GM12878 (cell line): ENCODE measurements around the gene STXBP2. TPM values are rescaled to one million over a fixed set of nuclear protein-coding genes. Genes with fewer than 3 reads are reported as not detected.

ENCODE experiments used
- ATAC-seq: fragments of 200-7000 bp; cut with Tn5 transposase; 3 replicates; pipeline ENCODE4 v1.9.1; 2020; ENCODE audit warnings: mild to moderate bottlenecking, moderate library complexity
- Bru-seq: library from RNA; stranded (reverse); fragments of 400-500 nt; gene quantifications from one replicate; lab custom pipeline; 2021; lab: Mats Ljungman, UMichigan
- BruChase-seq, 2 experiments: library from RNA; stranded (reverse); fragments of 400-500 nt; gene quantifications; one replicate each; lab custom pipeline; 2021; lab: Mats Ljungman, UMichigan
- BruUV-seq: library from RNA; stranded (reverse); fragments of 400-500 nt; replicated peaks from 2 replicates; lab custom pipeline; 2021; lab: Mats Ljungman, UMichigan
- CTCF ChIA-PET: fragments of 300-600 bp; sonication (Branson Sonifier 250); formaldehyde crosslinking; extraction: SDS; loops from one replicate; lab custom pipeline; 2021; ENCODE audit warnings: inconsistent platforms; lab: Yijun Ruan, JAX
- POLR2A ChIA-PET: fragments of 350-600 bp; formaldehyde crosslinking; extraction: SDS; loops from one replicate; lab custom pipeline; 2021; ENCODE audit warnings: inconsistent platforms; lab: Charles Lee
- RAD21 ChIA-PET: fragments of 300-600 bp; sonication (Branson Sonifier 250); formaldehyde crosslinking; loops from one replicate; lab custom pipeline; 2023; ENCODE audit warnings: antibody characterized with exemption; ENCODE audit not compliant: unreplicated experiment; lab: Charles Lee
- SMC1A ChIA-PET: fragments of 300-600 bp; sonication (Branson Sonifier 250); formaldehyde crosslinking; loops from one replicate; lab custom pipeline; 2023; ENCODE audit not compliant: unreplicated experiment, uncharacterized antibody; lab: Charles Lee
- DNase-seq: peaks from one replicate; pipeline ENCODE4 v3.0.0-alpha.2; 2011; ENCODE audit warnings: low read depth, low spot score
- FAIRE-seq: peaks from 3 replicates; lab custom pipeline; 2011; peaks lifted over from hg19 to GRCh38; lab: Jason Lieb, UNC
- H2AFZ ChIP-seq: 2 replicates; pipeline ENCODE4 v1.6.0; 2011; ENCODE audit warnings: low read depth, low read length, control low read depth; ENCODE audit not compliant: control insufficient read depth
- H3K27ac ChIP-seq: 2 replicates; pipeline ENCODE4 v1.5.1; 2011; ENCODE audit warnings: control low read depth; ENCODE audit not compliant: control insufficient read depth, insufficient read depth
- H3K27me3 ChIP-seq, 2 experiments: replicated peaks in 1 of 2; 2 replicates each; pipeline versions ENCODE4 v1.6.0 to v1.6.1; 2011; ENCODE audit warnings: low read length in 1 of 2; ENCODE audit not compliant: control insufficient read depth in 2 of 2, insufficient read depth in 2 of 2
- H3K36me3 ChIP-seq, 2 experiments: 2 replicates each; pipeline ENCODE4 v1.5.1; 2011; ENCODE audit warnings: low read length in 1 of 2; ENCODE audit not compliant: control insufficient read depth in 2 of 2, insufficient read depth in 2 of 2
- H3K4me1 ChIP-seq: 2 replicates; pipeline ENCODE4 v1.6.1; 2011; ENCODE audit warnings: mild to moderate bottlenecking, low read length, moderate library complexity, mixed read lengths; ENCODE audit not compliant: control insufficient read depth, insufficient read depth
- H3K4me2 ChIP-seq: 2 replicates; pipeline ENCODE4 v1.6.0; 2011; ENCODE audit warnings: control low read depth; ENCODE audit not compliant: control insufficient read depth, insufficient read depth
- H3K4me3 ChIP-seq: fragments of 200-600 bp; sonication (generic); 2 replicates; pipeline ENCODE4 v1.5.1; 2016
- H3K79me2 ChIP-seq: 2 replicates; pipeline ENCODE4 v1.6.0; 2011; ENCODE audit warnings: low read length; ENCODE audit not compliant: control insufficient read depth, insufficient read depth
- H3K9ac ChIP-seq: 2 replicates; pipeline ENCODE4 v1.8.0; 2011; ENCODE audit warnings: low read length, control low read depth, mixed read lengths; ENCODE audit not compliant: control insufficient read depth, insufficient read depth
- H3K9me3 ChIP-seq: replicated peaks from 3 replicates; pipeline ENCODE4 v1.5.1; 2011; ENCODE audit warnings: mild to moderate bottlenecking, low read length; ENCODE audit not compliant: control insufficient read depth, insufficient read depth
- H4K20me1 ChIP-seq: 2 replicates; pipeline ENCODE4 v1.6.0; 2011; ENCODE audit not compliant: control insufficient read depth, insufficient read depth
- CREM ChIP-seq: IDR thresholded peaks from 2 replicates; pipeline ENCODE4 v1.6.1; 2014; ENCODE audit warnings: antibody characterized with exemption, low read depth
- EGR1 ChIP-seq, 2 experiments: IDR thresholded peaks; 1 replicate in 1 of 2; 2 replicates in 1 of 2; pipeline ENCODE4 v1.6.1; 2011 to 2012; ENCODE audit warnings: low read depth in 2 of 2, low read length in 2 of 2, borderline replicate concordance in 1 of 2, mild to moderate bottlenecking in 1 of 2, moderate library complexity in 1 of 2
- FOXM1 ChIP-seq: IDR thresholded peaks from 2 replicates; pipeline ENCODE4 v1.6.1; 2012; ENCODE audit warnings: low read depth, mild to moderate bottlenecking, inconsistent platforms, low read length, moderate library complexity
- MTA2 ChIP-seq: fragments of 450-650 bp; IDR thresholded peaks from 2 replicates; pipeline ENCODE4 v1.6.1; 2016; ENCODE audit warnings: low read depth, mild to moderate bottlenecking, moderate library complexity
- PAX5 ChIP-seq: IDR thresholded peaks from 2 replicates; pipeline ENCODE4 v1.6.1; 2011; ENCODE audit warnings: low read depth, low read length, borderline replicate concordance
- PML ChIP-seq: IDR thresholded peaks from 2 replicates; pipeline ENCODE4 v1.6.1; 2012; ENCODE audit warnings: low read length, inconsistent platforms
- SMAD5 ChIP-seq: IDR thresholded peaks from 2 replicates; pipeline ENCODE4 v1.6.1; 2016; ENCODE audit warnings: antibody characterized with exemption, low read depth
- WGBS: methylation state at CpG from one replicate; pipeline ENCODE4 v1.1.6; 2016; ENCODE audit warnings: low lambda C conversion rate; ENCODE audit not compliant: insufficient replicate concordance, insufficient coverage; ENCODE audit errors: missing lambda C conversion rate; 5-methylcytosine and 5-hydroxymethylcytosine counted together
- in situ Hi-C: fragments of 300-500 bp; cut with MboI; formaldehyde crosslinking; loops from 9 replicates; pipeline ENCODE4 v1.14.3; 2018; ENCODE audit warnings: mixed read lengths
- intact Hi-C: fragments of 100-400 bp; cut with micrococcal nuclease; formaldehyde crosslinking; loops from one replicate; pipeline ENCODE4 v1.14.2; 2022; ENCODE audit not compliant: unreplicated experiment
- long read RNA-seq, 2 experiments: library from polyadenylated mRNA; unstranded; transcript quantifications; one replicate each; pipeline ENCODE4 v2.0.0, GENCODE V29; 2019 to 2020
- polyA minus RNA-seq, 3 experiments: library from RNA; depleted of rRNA, polyadenylated mRNA; stranded (reverse); fragments of >200 nt; gene quantifications; 2 replicates each; pipeline ENCODE4 v1.2.3, GENCODE V29; 2011
- polyA plus RNA-seq, 11 experiments: library from polyadenylated mRNA; depleted of rRNA in 4 of 11; unstranded in 6 of 11; stranded (reverse) in 5 of 11; fragments of >200 nt; fragmentation: Nextera tagmentation in 4 of 11; fragmentation: Illumina TruSeq in 1 of 11; extraction: Ambion mirVana in 4 of 11; extraction: Trizol in 1 of 11; gene quantifications; 1 replicate in 1 of 11; 2 replicates in 10 of 11; pipeline versions ENCODE4 v1.2.1 to v1.2.3, GENCODE V29; 2011 to 2016; ENCODE audit warnings: inconsistent platforms in 2 of 11, missing spikeins in 2 of 11, low read depth in 1 of 11
- total RNA-seq, 4 experiments: library from RNA; depleted of rRNA in 3 of 4; stranded (reverse); fragments of >200 nt in 3 of 4; fragmentation: Illumina TruSeq in 1 of 4; extraction: Trizol in 1 of 4; gene quantifications; 2 replicates each; pipeline versions ENCODE4 v1.2.1 to v1.2.3, GENCODE V29; 2013 to 2021
- TF ChIP-seq, protein P1 (sequence below): fragments of 450-650 bp; IDR thresholded peaks from 2 replicates; pipeline ENCODE4 v1.6.1; 2017; ENCODE audit warnings: borderline replicate concordance
- TF ChIP-seq, protein P2 (sequence below): fragments of 450-650 bp; IDR thresholded peaks from 2 replicates; pipeline ENCODE4 v1.6.1; 2017; ENCODE audit warnings: antibody characterized with exemption, mild to moderate bottlenecking, moderate library complexity
- TF ChIP-seq, protein P3 (sequence below): fragments of 450-650 bp; IDR thresholded peaks from 2 replicates; pipeline ENCODE4 v1.6.1; 2017; ENCODE audit warnings: mild to moderate bottlenecking, low read depth, inconsistent platforms; ENCODE audit not compliant: poor library complexity, severe bottlenecking

STXBP2 gene
- total RNA-seq (2013; cell fraction: nucleolus; rRNA removed), result 72.6 and 93.2 TPM in 2 replicates
- total RNA-seq (2014; rRNA removed) (38.9 and 48.5 TPM in 2 replicates), total RNA-seq (2014; rRNA removed; fragmentation: Illumina TruSeq; extraction: Trizol) (27.2 and 27.4 TPM in 2 replicates), total RNA-seq (2021) (106 and 111 TPM in 2 replicates), polyA plus RNA-seq (2011; rRNA removed) (52.5 and 74.3 TPM in 2 replicates), polyA plus RNA-seq (2014; fragmentation: Illumina TruSeq; extraction: Trizol) (23.3 and 43.9 TPM in 2 replicates), polyA plus RNA-seq (2014; fragmentation: Nextera tagmentation; extraction: Ambion mirVana) (10 to 100 TPM in 1 of 2 experiments, 1 to 10 TPM in 1; 2.6 to 11.9 TPM), polyA plus RNA-seq (2014; rRNA removed) (103 and 119 TPM in 2 replicates), polyA plus RNA-seq (2016; fragmentation: Nextera tagmentation; extraction: Ambion mirVana) (10 to 100 TPM; 95.3 to 96.5 TPM), polyA minus RNA-seq (2011; rRNA and poly(A)+ RNA removed) (265 and 650 TPM in 2 replicates), Bru-seq, nascent RNA (percentile 69 among the genes with signal in this experiment), BruChase-seq, experiment 1, labeled RNA remaining after a 6-hour chase (percentile 84 among the genes with signal in this experiment), BruChase-seq, experiment 2, labeled RNA remaining after a 2-hour chase (percentile 73 among the genes with signal in this experiment)
- polyA plus RNA-seq (2011; ENCODE audit: low read depth), result 75.4 TPM
- polyA plus RNA-seq (2011; cell fraction: cytosol; rRNA removed), result 67.0 and 97.4 TPM in 2 replicates
- polyA plus RNA-seq (2011; cell fraction: nucleus; rRNA removed), result 391 and 432 TPM in 2 replicates
- 121 and 140 TPM in 2 replicates for polyA plus RNA-seq (2012)
- polyA minus RNA-seq (2011; cell fraction: cytosol; rRNA and poly(A)+ RNA removed), result 52.2 and 53.7 TPM in 2 replicates
- polyA minus RNA-seq (2011; cell fraction: nucleus; rRNA and poly(A)+ RNA removed), result 109 and 189 TPM in 2 replicates
- long read RNA-seq, experiment 1, transcript STXBP2-201 (19 exons, 1,876 nt), result major isoform, 28 of 40 reads
- long read RNA-seq, experiment 1, partial matches to known transcripts, result 5 of 40 reads
- long read RNA-seq, experiment 1, other reads (novel, unspliced or antisense), result 7 of 40 reads
- long read RNA-seq, experiment 2, partial matches to known transcripts, result 0 of 6 reads
- long read RNA-seq, experiment 2, other reads (novel, unspliced or antisense), result 2 of 6 reads

DNA sequence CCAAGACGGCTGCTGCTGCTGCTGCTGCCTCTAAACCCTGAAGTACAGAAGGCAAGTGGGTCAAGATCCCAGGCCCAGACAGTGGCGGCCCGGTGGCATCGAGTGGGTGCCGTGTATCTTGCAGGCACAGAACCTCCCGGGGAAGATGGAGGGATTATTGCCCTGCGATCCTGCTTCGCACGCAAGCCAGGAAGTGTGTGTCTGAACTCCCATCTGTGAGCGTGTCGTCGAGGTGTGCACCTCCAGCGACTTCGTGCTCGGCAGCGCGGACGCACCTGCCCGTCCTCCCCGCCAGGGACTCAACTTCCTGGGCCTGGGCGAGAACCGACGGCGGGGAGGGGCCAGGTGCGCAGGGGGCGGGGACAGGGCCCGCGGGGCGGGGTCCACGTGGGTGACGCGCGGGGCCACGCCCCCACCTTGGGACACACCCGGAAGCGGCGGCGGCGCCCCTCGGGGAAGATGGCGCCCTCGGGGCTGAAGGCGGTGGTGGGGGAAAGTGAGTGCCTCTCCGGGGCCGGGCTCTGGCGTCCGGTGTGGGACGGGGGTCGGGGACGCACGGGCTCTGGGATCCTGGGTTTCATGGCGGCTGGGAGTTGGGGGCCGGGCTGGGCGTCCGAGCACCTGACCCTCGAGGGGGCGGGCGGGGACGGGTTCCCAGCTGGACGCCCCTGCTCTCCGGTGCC lies at the start of gene STXBP2:
Gene STXBP2, plus strand, starts transcription at position 420 of the 683 bp plus-strand sequence. Its CDS starts 40 bp downstream, at position 460.
- peak; percentile 35 for DNase-seq
- Histone ChIP-seq H2AFZ (peak within 1 kb of the TSS; percentile 99), H3K27ac (peak within 1 kb of the TSS; percentile 75), H3K9ac (peak within 1 kb of the TSS; percentile 97), H3K4me3 (peak within 1 kb of the TSS; percentile 99), H3K4me2 (peak within 1 kb of the TSS; percentile 93), H3K4me1 (peaks cover 14% of the 10 kb centered on the region), H3K27me3 (no peaks in the 10 kb centered on the region), H3K9me3 (no peaks in the 10 kb centered on the region), H4K20me1 (no peaks in the 10 kb centered on the region), H3K79me2 (peaks cover 18% of the 10 kb centered on the region), H3K36me3 (peaks cover 0 to 7% of the 10 kb centered on the region in 2 experiments; a peak in 1 of 4 replicates)
- CTCF ChIA-PET, result interaction anchor here (1.7 to 2.2 kb wide), 2 partner anchors 15 to 68 kb away, joined by 7 to 12 read pairs; no protein-coding TSS in a partner anchor
- SMC1A ChIA-PET, result interaction anchor here (1.0 to 1.3 kb wide), 2 partner anchors 29 to 269 kb away, joined by 3 to 4 read pairs; no protein-coding TSS in a partner anchor
- no TSS peak for BruUV-seq
- FAIRE-seq, result peak; percentile 78
- ATAC-seq, result peak; percentile 95
- intact Hi-C loops, result no loop called here
- POLR2A ChIA-PET, result interaction anchor here (0.9 to 1.8 kb wide), 2 partner anchors 22 to 24 kb away, joined by 3 to 6 read pairs; no protein-coding TSS in a partner anchor
- in situ Hi-C loops, result no loop called here
- RAD21 ChIA-PET, result interaction anchor here (0.8 to 1.6 kb wide), 5 partner anchors 67 to 292 kb away, joined by 3 to 6 read pairs (median 3); no protein-coding TSS in a partner anchor
- WGBS, result 10% methylated on average over 42 of the region's 61 CpGs
- TF ChIP-seq SMAD5 (no peak), PAX5 (no peak), MTA2 (no peak), CREM (no peak), PML (no peak), FOXM1 (no peak), EGR1 (IDR thresholded peaks at IDR 0.05; ENCODE audit: borderline replicate concordance in 1 of 2, low read depth in 2 of 2, low read length in 2 of 2) (peak in 1 of 2 experiments; percentile 43; a peak in 1 of 3 replicates)
- TF ChIP-seq, protein P1, sequence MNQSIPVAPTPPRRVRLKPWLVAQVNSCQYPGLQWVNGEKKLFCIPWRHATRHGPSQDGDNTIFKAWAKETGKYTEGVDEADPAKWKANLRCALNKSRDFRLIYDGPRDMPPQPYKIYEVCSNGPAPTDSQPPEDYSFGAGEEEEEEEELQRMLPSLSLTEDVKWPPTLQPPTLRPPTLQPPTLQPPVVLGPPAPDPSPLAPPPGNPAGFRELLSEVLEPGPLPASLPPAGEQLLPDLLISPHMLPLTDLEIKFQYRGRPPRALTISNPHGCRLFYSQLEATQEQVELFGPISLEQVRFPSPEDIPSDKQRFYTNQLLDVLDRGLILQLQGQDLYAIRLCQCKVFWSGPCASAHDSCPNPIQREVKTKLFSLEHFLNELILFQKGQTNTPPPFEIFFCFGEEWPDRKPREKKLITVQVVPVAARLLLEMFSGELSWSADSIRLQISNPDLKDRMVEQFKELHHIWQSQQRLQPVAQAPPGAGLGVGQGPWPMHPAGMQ, result no peak
- TF ChIP-seq, protein P2, sequence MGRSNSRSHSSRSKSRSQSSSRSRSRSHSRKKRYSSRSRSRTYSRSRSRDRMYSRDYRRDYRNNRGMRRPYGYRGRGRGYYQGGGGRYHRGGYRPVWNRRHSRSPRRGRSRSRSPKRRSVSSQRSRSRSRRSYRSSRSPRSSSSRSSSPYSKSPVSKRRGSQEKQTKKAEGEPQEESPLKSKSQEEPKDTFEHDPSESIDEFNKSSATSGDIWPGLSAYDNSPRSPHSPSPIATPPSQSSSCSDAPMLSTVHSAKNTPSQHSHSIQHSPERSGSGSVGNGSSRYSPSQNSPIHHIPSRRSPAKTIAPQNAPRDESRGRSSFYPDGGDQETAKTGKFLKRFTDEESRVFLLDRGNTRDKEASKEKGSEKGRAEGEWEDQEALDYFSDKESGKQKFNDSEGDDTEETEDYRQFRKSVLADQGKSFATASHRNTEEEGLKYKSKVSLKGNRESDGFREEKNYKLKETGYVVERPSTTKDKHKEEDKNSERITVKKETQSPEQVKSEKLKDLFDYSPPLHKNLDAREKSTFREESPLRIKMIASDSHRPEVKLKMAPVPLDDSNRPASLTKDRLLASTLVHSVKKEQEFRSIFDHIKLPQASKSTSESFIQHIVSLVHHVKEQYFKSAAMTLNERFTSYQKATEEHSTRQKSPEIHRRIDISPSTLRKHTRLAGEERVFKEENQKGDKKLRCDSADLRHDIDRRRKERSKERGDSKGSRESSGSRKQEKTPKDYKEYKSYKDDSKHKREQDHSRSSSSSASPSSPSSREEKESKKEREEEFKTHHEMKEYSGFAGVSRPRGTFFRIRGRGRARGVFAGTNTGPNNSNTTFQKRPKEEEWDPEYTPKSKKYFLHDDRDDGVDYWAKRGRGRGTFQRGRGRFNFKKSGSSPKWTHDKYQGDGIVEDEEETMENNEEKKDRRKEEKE, result no peak
- TF ChIP-seq, protein P3, sequence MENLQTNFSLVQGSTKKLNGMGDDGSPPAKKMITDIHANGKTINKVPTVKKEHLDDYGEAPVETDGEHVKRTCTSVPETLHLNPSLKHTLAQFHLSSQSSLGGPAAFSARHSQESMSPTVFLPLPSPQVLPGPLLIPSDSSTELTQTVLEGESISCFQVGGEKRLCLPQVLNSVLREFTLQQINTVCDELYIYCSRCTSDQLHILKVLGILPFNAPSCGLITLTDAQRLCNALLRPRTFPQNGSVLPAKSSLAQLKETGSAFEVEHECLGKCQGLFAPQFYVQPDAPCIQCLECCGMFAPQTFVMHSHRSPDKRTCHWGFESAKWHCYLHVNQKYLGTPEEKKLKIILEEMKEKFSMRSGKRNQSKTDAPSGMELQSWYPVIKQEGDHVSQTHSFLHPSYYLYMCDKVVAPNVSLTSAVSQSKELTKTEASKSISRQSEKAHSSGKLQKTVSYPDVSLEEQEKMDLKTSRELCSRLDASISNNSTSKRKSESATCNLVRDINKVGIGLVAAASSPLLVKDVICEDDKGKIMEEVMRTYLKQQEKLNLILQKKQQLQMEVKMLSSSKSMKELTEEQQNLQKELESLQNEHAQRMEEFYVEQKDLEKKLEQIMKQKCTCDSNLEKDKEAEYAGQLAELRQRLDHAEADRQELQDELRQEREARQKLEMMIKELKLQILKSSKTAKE, result no peak
